ENCODE results near the gene CHIT1.
"Not testable (repeated sequence)": the region's sequence is repeated elsewhere in the genome, so short reads cannot be mapped to it uniquely, and the experiment has no call there.

CHIT1 gene

DNA sequence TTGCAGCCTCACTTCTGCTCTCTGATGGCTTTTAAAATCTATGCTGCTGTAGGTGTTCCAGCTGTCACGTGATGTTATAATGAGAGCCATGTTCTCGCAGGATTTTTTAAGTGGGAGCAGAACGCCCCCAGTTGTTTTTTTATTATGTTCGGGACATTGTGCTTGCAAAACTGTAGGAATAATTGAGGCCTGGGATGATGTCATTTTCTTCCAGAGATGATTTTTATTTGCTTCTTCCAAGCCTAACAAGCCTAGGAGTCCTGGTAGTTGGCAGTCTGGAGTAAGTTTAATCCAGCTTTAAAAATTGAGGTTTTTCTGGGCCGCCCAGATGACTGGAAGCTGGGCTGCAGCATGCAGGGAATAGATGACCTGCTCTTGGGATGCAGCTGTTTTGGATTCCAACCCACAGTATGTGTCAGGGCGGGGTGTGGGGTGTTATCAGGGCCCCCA is 34.6 kb upstream of the CHIT1 start:
- no peak for DNase-seq (ENCODE audit: insufficient read length, low spot score)
- no peak for FAIRE-seq
- TF ChIP-seq, protein P1, sequence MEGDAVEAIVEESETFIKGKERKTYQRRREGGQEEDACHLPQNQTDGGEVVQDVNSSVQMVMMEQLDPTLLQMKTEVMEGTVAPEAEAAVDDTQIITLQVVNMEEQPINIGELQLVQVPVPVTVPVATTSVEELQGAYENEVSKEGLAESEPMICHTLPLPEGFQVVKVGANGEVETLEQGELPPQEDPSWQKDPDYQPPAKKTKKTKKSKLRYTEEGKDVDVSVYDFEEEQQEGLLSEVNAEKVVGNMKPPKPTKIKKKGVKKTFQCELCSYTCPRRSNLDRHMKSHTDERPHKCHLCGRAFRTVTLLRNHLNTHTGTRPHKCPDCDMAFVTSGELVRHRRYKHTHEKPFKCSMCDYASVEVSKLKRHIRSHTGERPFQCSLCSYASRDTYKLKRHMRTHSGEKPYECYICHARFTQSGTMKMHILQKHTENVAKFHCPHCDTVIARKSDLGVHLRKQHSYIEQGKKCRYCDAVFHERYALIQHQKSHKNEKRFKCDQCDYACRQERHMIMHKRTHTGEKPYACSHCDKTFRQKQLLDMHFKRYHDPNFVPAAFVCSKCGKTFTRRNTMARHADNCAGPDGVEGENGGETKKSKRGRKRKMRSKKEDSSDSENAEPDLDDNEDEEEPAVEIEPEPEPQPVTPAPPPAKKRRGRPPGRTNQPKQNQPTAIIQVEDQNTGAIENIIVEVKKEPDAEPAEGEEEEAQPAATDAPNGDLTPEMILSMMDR (IDR thresholded peaks at IDR 0.05; ENCODE audit: insufficient read depth, missing control alignments): no peak

GRCh38 chr1:203263496-203263895 is 34.0 kb upstream of the CHIT1 start:
- no peak for DNase-seq (ENCODE audit: insufficient read length, low spot score)
- no peak for FAIRE-seq
- TF ChIP-seq, protein P1 (IDR thresholded peaks at IDR 0.05; ENCODE audit: insufficient read depth, missing control alignments): no peak

- DNase-seq (ENCODE audit: insufficient read length, low spot score); FAIRE-seq: not testable (repeated sequence)
These were observed 27.2 kb upstream of the CHIT1 start for GRCh38 chr1:203256636-203257035.

- FAIRE-seq; DNase-seq (ENCODE audit: insufficient read length, low spot score): not testable (repeated sequence)
These were observed 25.3 kb upstream of the CHIT1 start for GRCh38 chr1:203254782-203255181.

GRCh38 chr1:203252678-203253077 is 23.2 kb upstream of the CHIT1 start:
- FAIRE-seq: peak; percentile 100
- no peak for DNase-seq (ENCODE audit: insufficient read length, low spot score)
- TF ChIP-seq, protein P1 (IDR thresholded peaks at IDR 0.05; ENCODE audit: insufficient read depth, missing control alignments): no peak

DNA sequence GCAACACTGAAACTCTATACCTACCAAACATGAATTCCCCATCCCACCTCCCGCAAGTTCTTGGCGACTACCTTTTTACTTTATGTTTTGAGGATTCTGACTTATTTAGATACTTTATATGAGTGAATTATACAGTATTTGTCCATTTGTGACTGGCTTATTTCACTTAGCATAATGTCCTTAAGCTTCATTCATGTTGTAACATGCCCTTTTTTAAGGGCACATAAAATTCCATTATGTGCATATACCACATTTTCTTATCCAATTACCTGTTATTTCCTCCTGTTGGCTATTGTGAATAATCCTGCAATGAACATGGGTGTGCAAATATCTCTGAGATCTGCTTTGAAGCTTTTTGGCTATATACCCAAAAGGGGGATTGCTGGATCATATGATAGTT is 22.0 kb upstream of the CHIT1 start:
- DNase-seq (ENCODE audit: insufficient read length, low spot score): no peak
- FAIRE-seq: no peak
- TF ChIP-seq, protein P1 (IDR thresholded peaks at IDR 0.05; ENCODE audit: insufficient read depth, missing control alignments): no peak

GRCh38 chr1:203250911-203251310 is 21.4 kb upstream of the CHIT1 start:
- DNase-seq (ENCODE audit: insufficient read length, low spot score) (no peak), FAIRE-seq (no peak)
- TF ChIP-seq, protein P1 (IDR thresholded peaks at IDR 0.05; ENCODE audit: insufficient read depth, missing control alignments): no peak

DNA sequence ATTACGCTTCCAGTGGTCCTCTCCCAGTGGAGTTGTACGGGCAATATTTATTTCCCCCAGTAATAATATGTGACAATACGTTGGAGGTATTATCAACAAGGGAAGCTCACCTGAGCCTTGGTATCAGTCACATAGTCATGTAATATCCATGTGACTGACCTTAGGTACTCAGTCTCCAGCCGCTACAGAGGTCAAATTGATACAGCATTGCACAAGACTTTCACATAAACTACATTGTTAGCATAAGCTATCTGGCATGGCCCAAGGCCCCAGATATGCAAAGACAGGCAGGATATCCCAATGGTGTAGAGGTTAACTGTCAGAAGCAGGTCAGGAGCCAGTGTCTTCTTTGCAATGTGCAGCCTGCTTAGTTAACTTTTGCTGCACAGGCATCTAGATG is 15.3 kb upstream of the CHIT1 start:
- TF ChIP-seq, protein P1 (IDR thresholded peaks at IDR 0.05; ENCODE audit: insufficient read depth, missing control alignments): no peak
- FAIRE-seq (no peak), DNase-seq (ENCODE audit: insufficient read length, low spot score) (no peak)

DNA sequence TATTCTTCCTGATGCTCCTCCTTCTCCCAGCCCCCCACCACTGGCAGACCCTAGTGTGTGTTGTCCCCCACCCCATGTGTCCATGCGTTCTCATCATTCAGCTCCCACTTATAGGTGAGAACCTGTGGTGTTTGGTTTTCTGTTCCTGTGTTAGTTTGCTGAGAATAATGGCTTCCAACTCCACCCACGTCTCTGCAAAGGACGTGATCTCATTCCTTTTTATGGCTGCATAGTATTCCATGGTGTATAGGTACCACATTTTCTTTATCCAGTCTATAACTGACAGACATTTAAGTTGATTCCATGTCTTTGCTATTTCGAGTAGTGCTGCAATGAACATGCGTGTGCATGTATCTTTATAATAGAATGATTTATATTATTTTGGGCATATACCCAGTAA is 12.2 kb upstream of the CHIT1 start:
- FAIRE-seq; DNase-seq (ENCODE audit: insufficient read length, low spot score): not testable (repeated sequence)

Measured in D721Med (cell line).